OCI-LY7 (cell line): ENCODE results near the gene MKRN1. TPM values are rescaled to one million over a fixed set of nuclear protein-coding genes. Genes with fewer than 3 reads are reported as not detected.
"Not testable (repeated sequence)": the region's sequence is repeated elsewhere in the genome, so short reads cannot be mapped to it uniquely, and the experiment has no call there.

Source experiments
- BruUV-seq: library from RNA; stranded (reverse); fragments of 400-500 nt; replicated peaks from 2 replicates; lab custom pipeline; 2021; lab: Mats Ljungman, UMichigan
- CTCF ChIA-PET: fragments of 300-600 bp; sonication (Branson Sonifier 250); formaldehyde crosslinking; loops from one replicate; lab custom pipeline; 2022; ENCODE audit warnings: antibody characterized with exemption; ENCODE audit not compliant: unreplicated experiment; lab: Charles Lee
- POLR2A ChIA-PET: fragments of 300-600 bp; sonication (Branson Sonifier 250); formaldehyde crosslinking; loops from one replicate; lab custom pipeline; 2022; ENCODE audit warnings: antibody characterized with exemption; lab: Charles Lee
- DNase-seq: peaks from one replicate; pipeline ENCODE4 v3.0.0-alpha.2; 2015; ENCODE audit warnings: low spot score
- H2AFZ ChIP-seq: fragments of 200-600 bp; sonication (generic), shearing (Covaris generic); 2 replicates; pipeline ENCODE4 v1.6.1; 2014; ENCODE audit warnings: mild to moderate bottlenecking, antibody characterized with exemption, low read length, moderate library complexity
- H3K27ac ChIP-seq: fragments of 200-600 bp; sonication (generic); 2 replicates; pipeline ENCODE4 v1.5.1; 2014; ENCODE audit warnings: mixed run types, low read depth, mild to moderate bottlenecking, moderate library complexity, low read length, inconsistent platforms; ENCODE audit not compliant: poor library complexity, severe bottlenecking
- H3K36me3 ChIP-seq: fragments of 200-600 bp; sonication (generic); 2 replicates; pipeline ENCODE4 v1.6.1; 2014; ENCODE audit warnings: mild to moderate bottlenecking, antibody characterized with exemption, low read length, moderate library complexity, mixed read lengths; ENCODE audit not compliant: insufficient read depth
- H3K4me1 ChIP-seq: fragments of 200-600 bp; sonication (generic); 2 replicates; pipeline ENCODE4 v1.5.1; 2014; ENCODE audit warnings: mild to moderate bottlenecking, low read length; ENCODE audit not compliant: insufficient read depth, poor library complexity, severe bottlenecking
- H3K4me2 ChIP-seq: fragments of 200-600 bp; sonication (generic); 2 replicates; pipeline ENCODE4 v1.6.1; 2014; ENCODE audit warnings: mild to moderate bottlenecking, low read length
- H3K4me3 ChIP-seq: fragments of 200-600 bp; sonication (generic); 2 replicates; pipeline ENCODE4 v1.5.1; 2014; ENCODE audit warnings: mild to moderate bottlenecking, low read depth, low read length; ENCODE audit not compliant: poor library complexity, severe bottlenecking
- H3K79me2 ChIP-seq: fragments of 200-600 bp; sonication (generic); 2 replicates; pipeline ENCODE4 v1.6.1; 2016; ENCODE audit warnings: low read depth, mild to moderate bottlenecking, low read length, moderate library complexity, mixed read lengths; ENCODE audit not compliant: insufficient read depth
- H3K9me2 ChIP-seq: fragments of 200-600 bp; sonication (generic); 2 replicates; pipeline ENCODE4 v1.6.1; 2016; ENCODE audit warnings: mild to moderate bottlenecking, low read length, mixed read lengths; ENCODE audit not compliant: insufficient read depth
- H3K9me3 ChIP-seq: fragments of 200-600 bp; sonication (generic); 2 replicates; pipeline ENCODE4 v1.6.1; 2014; ENCODE audit warnings: mild to moderate bottlenecking, mixed run types, low read length, mixed read lengths
- H4K20me1 ChIP-seq: fragments of 200-600 bp; sonication (generic); 2 replicates; pipeline ENCODE4 v1.6.1; 2014; ENCODE audit warnings: mild to moderate bottlenecking, antibody characterized with exemption, low read length, moderate library complexity, mixed read lengths; ENCODE audit not compliant: insufficient read depth
- CTCF ChIP-seq: fragments of 200-600 bp; sonication (generic); conservative IDR thresholded peaks from 2 replicates; pipeline ENCODE4 v1.5.1; 2014; ENCODE audit warnings: mild to moderate bottlenecking, antibody characterized with exemption, low read length, moderate library complexity, mixed read lengths
- EZH2phosphoT487 ChIP-seq: fragments of 200-600 bp; sonication (generic); IDR thresholded peaks from 2 replicates; pipeline ENCODE4 v1.6.1; 2018; ENCODE audit warnings: low read depth, borderline replicate concordance, mild to moderate bottlenecking, mixed run types, antibody characterized with exemption, low read length, moderate library complexity, mixed read lengths
- intact Hi-C: fragments of 100-400 bp; cut with micrococcal nuclease; formaldehyde crosslinking; loops from one replicate; pipeline ENCODE4 v1.10.0; 2022; ENCODE audit not compliant: unreplicated experiment
- total RNA-seq, 2 experiments: library from RNA; depleted of rRNA in 1 of 2; stranded (reverse); fragments of >200 nt in 1 of 2; shearing (Covaris generic) in 1 of 2; gene quantifications; 2 replicates each; pipeline ENCODE4 v1.2.3, GENCODE V29; 2014 to 2022

Gene MKRN1
- total RNA-seq, 2 experiments from 2014 or later = 26.4 to 48.0 TPM

- H3K79me2 ChIP-seq = no peaks in the 10 kb centered on the region
Measured at GRCh38 chr7:140417456-140418155, 61.7 kb downstream of the MKRN1 start.

GRCh38 chr7:140416560-140416959, 62.7 kb downstream of the MKRN1 start:
- no peaks in the 10 kb centered on the region for H4K20me1 ChIP-seq
- H3K4me2 ChIP-seq = no peak overlapping the region
- no peaks in the 10 kb centered on the region for H3K9me2 ChIP-seq
- H2AFZ ChIP-seq = no peak overlapping the region
- H3K4me3 ChIP-seq = no peak overlapping the region
- ChIA-PET CTCF (no interaction called here), POLR2A (interaction anchor here (0.7 kb wide), 1 partner anchor 1191 kb away, joined by 3 read pairs; no protein-coding TSS in a partner anchor)
- TF ChIP-seq EZH2phosphoT487 (no peak), CTCF (no peak)
- intact Hi-C loops = no loop called here
- no peaks in the 10 kb centered on the region for H3K9me3 ChIP-seq
- no peaks in the 10 kb centered on the region for H3K79me2 ChIP-seq
- no peak for DNase-seq
- no peaks in the 10 kb centered on the region for H3K36me3 ChIP-seq
- no TSS peak for BruUV-seq
- H3K27ac ChIP-seq = no peak overlapping the region
- no peaks in the 10 kb centered on the region for H3K4me1 ChIP-seq

More at GRCh38 chr7:140417456-140418155, 61.7 kb downstream of the MKRN1 start:
- no TSS peak for BruUV-seq
- H2AFZ ChIP-seq = no peak overlapping the region
- H3K4me1 ChIP-seq = no peaks in the 10 kb centered on the region
- no peak for TF ChIP-seq CTCF
- no peak for TF ChIP-seq EZH2phosphoT487
- no peak overlapping the region for H3K4me2 ChIP-seq
- H3K9me3 ChIP-seq = no peaks in the 10 kb centered on the region
- ChIA-PET CTCF (no interaction called here), POLR2A (interaction anchor here (0.6 kb wide), 2 partner anchors 34 to 181 kb away, joined by 3 to 4 read pairs; no protein-coding TSS in a partner anchor)
- no peak for DNase-seq
- intact Hi-C loops = no loop called here
- H3K4me3 ChIP-seq = no peak overlapping the region
- H3K36me3 ChIP-seq = no peaks in the 10 kb centered on the region
- H4K20me1 ChIP-seq = no peaks in the 10 kb centered on the region
- no peak overlapping the region for H3K27ac ChIP-seq
- H3K9me2 ChIP-seq = no peaks in the 10 kb centered on the region

GRCh38 chr7:140415816-140416215, 63.5 kb downstream of the MKRN1 start:
- CTCF ChIA-PET = not testable (repeated sequence)

More at GRCh38 chr7:140415816-140416215, 63.5 kb downstream of the MKRN1 start:
- DNase-seq, H3K27ac ChIP-seq, H3K36me3 ChIP-seq, H3K4me1 ChIP-seq, H2AFZ ChIP-seq, H4K20me1 ChIP-seq, H3K79me2 ChIP-seq, intact Hi-C loops, H3K4me3 ChIP-seq, H3K9me2 ChIP-seq, H3K9me3 ChIP-seq, H3K4me2 ChIP-seq, BruUV-seq, POLR2A ChIA-PET: not testable (repeated sequence)
